Esophagus (tissue), 2 donors: ENCODE data around the gene WIZ. TPM values are rescaled to one million over a fixed set of nuclear protein-coding genes. Genes with fewer than 3 reads are reported as not detected.
"Not testable (repeated sequence)": the region's sequence is repeated elsewhere in the genome, so short reads cannot be mapped to it uniquely, and the experiment has no call there.

Source experiments
- H3K27ac ChIP-seq, 2 donors: one replicate each; pipeline ENCODE4 v1.5.1; 2013; ENCODE audit warnings: low read depth in 2 of 2, mild to moderate bottlenecking in 2 of 2, inconsistent platforms in 1 of 2, low read length in 1 of 2, moderate library complexity in 1 of 2
- H3K27me3 ChIP-seq, 2 donors: one replicate each; pipeline ENCODE4 v1.6.1; 2013; ENCODE audit warnings: low read length in 2 of 2, control low read depth in 1 of 2, mild to moderate bottlenecking in 1 of 2; ENCODE audit not compliant: insufficient read depth in 2 of 2, control insufficient read depth in 1 of 2
- H3K36me3 ChIP-seq, 2 donors: one replicate each; pipeline ENCODE4 v1.6.1; 2013; ENCODE audit warnings: low read length in 1 of 2; ENCODE audit not compliant: control insufficient read depth in 2 of 2, insufficient read depth in 2 of 2
- H3K4me1 ChIP-seq, 2 donors: one replicate each; pipeline ENCODE4 v1.6.1; 2013; ENCODE audit warnings: low read length in 1 of 2; ENCODE audit not compliant: control insufficient read depth in 2 of 2, insufficient read depth in 2 of 2
- H3K4me3 ChIP-seq, 2 donors: one replicate each; pipeline ENCODE4 v1.5.1; 2013; ENCODE audit warnings: low read length in 2 of 2, mild to moderate bottlenecking in 2 of 2, low read depth in 1 of 2, moderate library complexity in 1 of 2
- H3K9me3 ChIP-seq, 2 donors: one replicate each; pipeline ENCODE4 v1.6.1; 2013; ENCODE audit warnings: mild to moderate bottlenecking in 2 of 2, low read depth in 1 of 2, low read length in 1 of 2, moderate library complexity in 1 of 2; ENCODE audit not compliant: control insufficient read depth in 2 of 2, insufficient read depth in 1 of 2
- WGBS, 2 donors: extraction: QIAGEN DNeasy Blood & Tissue Kit; methylation state at CpG; one replicate each; pipeline ENCODE4 v1.1.7; 2013; 5-methylcytosine and 5-hydroxymethylcytosine counted together
- polyA plus RNA-seq, 2 donors: library from polyadenylated mRNA; stranded (reverse); fragments of 200-250 nt; gene quantifications; one replicate each; pipeline ENCODE4 v1.2.3, GENCODE V29; 2013
- donor health status: healthy with polysubstance abuse.
- donor health status: Bipolar disorder and iron deficiency.

Gene WIZ
- polyA plus RNA-seq: 10 to 100 TPM; 17.4 to 17.5 TPM

GRCh38 chr19:15449620-15450527 lies at the start of gene WIZ:
Gene WIZ (minus strand): TSS chr19:15449956. CDS start chr19:15448307, 1,649 bp downstream.
- Histone ChIP-seq H3K27ac (peak within 1 kb of the TSS; percentile 82 to 93), H3K4me3 (peak within 1 kb of the TSS; percentile 49 to 66), H3K4me1 (peaks cover 10 to 13% of the 10 kb centered on the region in 2 donors), H3K36me3 (no peaks in the 10 kb centered on the region), H3K27me3 (no peaks in the 10 kb centered on the region), H3K9me3 (no peaks in the 10 kb centered on the region)
- 2 to 12% methylated on average over 11 to 74 of the region's 77 CpGs for WGBS, 2 donors

- WGBS, 2 donors: 56 to 62% methylated on average over 6 of the region's 6 CpGs
- no peaks in the 10 kb centered on the region for H3K9me3 ChIP-seq
- H3K27ac ChIP-seq: no peak overlapping the region
- no peaks in the 10 kb centered on the region for H3K36me3 ChIP-seq
- no peak overlapping the region for H3K4me3 ChIP-seq
- no peaks in the 10 kb centered on the region for H3K27me3 ChIP-seq
- H3K4me1 ChIP-seq: no peaks in the 10 kb centered on the region
These were observed 49.2 kb upstream of the WIZ start for GRCh38 chr19:15498910-15499309.

- WGBS, 2 donors: 69 to 74% methylated on average over 10 of the region's 10 CpGs
These were observed 48.6 kb upstream of the WIZ start for GRCh38 chr19:15498156-15498858.

GRCh38 chr19:15495151-15495550 lies 45.4 kb upstream of the WIZ start:
- no peak overlapping the region for H3K4me3 ChIP-seq
- H3K9me3 ChIP-seq: no peaks in the 10 kb centered on the region
- no peaks in the 10 kb centered on the region for H3K36me3 ChIP-seq
- WGBS, 2 donors: 88 to 90% methylated on average over 1 of the region's 1 CpG
- H3K27me3 ChIP-seq: no peaks in the 10 kb centered on the region
- H3K27ac ChIP-seq: no peak overlapping the region
- H3K4me1 ChIP-seq: no peaks in the 10 kb centered on the region

More at GRCh38 chr19:15498156-15498858, 48.6 kb upstream of the WIZ start:
- Histone ChIP-seq H3K4me1 (no peaks in the 10 kb centered on the region), H3K27me3 (no peaks in the 10 kb centered on the region), H3K9me3 (no peaks in the 10 kb centered on the region), H3K27ac (no peak overlapping the region), H3K36me3 (no peaks in the 10 kb centered on the region), H3K4me3 (no peak overlapping the region)

- Histone ChIP-seq H3K27me3 (no peaks in the 10 kb centered on the region), H3K27ac (no peak overlapping the region), H3K36me3 (no peaks in the 10 kb centered on the region), H3K9me3 (no peaks in the 10 kb centered on the region), H3K4me1 (no peaks in the 10 kb centered on the region), H3K4me3 (no peak overlapping the region)
- 68 to 71% methylated on average over 13 of the region's 13 CpGs for WGBS, 2 donors
These were observed 38.9 kb upstream of the WIZ start for GRCh38 chr19:15488489-15489226.

- no peaks in the 10 kb centered on the region for H3K36me3 ChIP-seq
- H3K4me3 ChIP-seq: no peak overlapping the region
- no peak overlapping the region for H3K27ac ChIP-seq
- no peaks in the 10 kb centered on the region for H3K9me3 ChIP-seq
- no peaks in the 10 kb centered on the region for H3K27me3 ChIP-seq
- WGBS, 2 donors: 94 to 96% methylated on average over 4 of the region's 4 CpGs
- H3K4me1 ChIP-seq: no peaks in the 10 kb centered on the region
These were observed 37.3 kb upstream of the WIZ start for GRCh38 chr19:15487038-15487437.

- H3K4me1 ChIP-seq, H3K27ac ChIP-seq, H3K4me3 ChIP-seq, H3K9me3 ChIP-seq, H3K36me3 ChIP-seq, H3K27me3 ChIP-seq: not testable (repeated sequence)
- 76 to 91% methylated on average over 5 of the region's 5 CpGs for WGBS, 2 donors
These were observed 36.0 kb upstream of the WIZ start for GRCh38 chr19:15485768-15486167.

- WGBS, 2 donors: 89 to 92% methylated on average over 7 of the region's 7 CpGs
- not testable (repeated sequence) for H3K27ac ChIP-seq
These were observed 31.2 kb upstream of the WIZ start for GRCh38 chr19:15480996-15481395.

More at GRCh38 chr19:15480996-15481395, 31.2 kb upstream of the WIZ start:
- H3K9me3 ChIP-seq, H3K36me3 ChIP-seq, H3K27me3 ChIP-seq, H3K4me1 ChIP-seq, H3K4me3 ChIP-seq: not testable (repeated sequence)
